Neural progenitor cell (in vitro differentiated cells): Measurements from ENCODE around the gene PRKD1. TPM values are rescaled to one million over a fixed set of nuclear protein-coding genes. Genes with fewer than 3 reads are reported as not detected.

Experiments
- DNase-seq: peaks from one replicate; pipeline ENCODE4 v3.0.0-alpha.2; 2016; ENCODE audit warnings: low spot score
- H2AFZ ChIP-seq: fragments of 200-600 bp; sonication (generic); replicated peaks from 2 replicates; pipeline ENCODE4 v1.6.1; 2016; ENCODE audit warnings: antibody characterized with exemption
- H3F3A ChIP-seq: fragments of 200-600 bp; sonication (generic); 2 replicates; pipeline ENCODE4 v1.6.1; 2016; ENCODE audit warnings: antibody characterized with exemption, low read depth
- H3K27ac ChIP-seq: fragments of 200-600 bp; sonication (generic); 2 replicates; pipeline ENCODE4 v1.5.1; 2016; ENCODE audit warnings: mild to moderate bottlenecking
- H3K27me3 ChIP-seq: fragments of 200-600 bp; sonication (generic); 2 replicates; pipeline ENCODE4 v1.6.1; 2016; ENCODE audit warnings: mild to moderate bottlenecking, moderate library complexity
- H3K36me3 ChIP-seq: fragments of 200-600 bp; sonication (generic); 2 replicates; pipeline ENCODE4 v1.5.1; 2016
- H3K4me1 ChIP-seq: fragments of 200-600 bp; sonication (generic); 2 replicates; pipeline ENCODE4 v1.6.1; 2016; ENCODE audit warnings: mixed run types
- H3K4me2 ChIP-seq: fragments of 200-600 bp; sonication (generic); 2 replicates; pipeline ENCODE4 v1.6.1; 2016
- H3K4me3 ChIP-seq: fragments of 200-600 bp; sonication (generic); 2 replicates; pipeline ENCODE4 v1.5.1; 2016
- H3K79me2 ChIP-seq: fragments of 200-600 bp; sonication (generic); 2 replicates; pipeline ENCODE4 v1.6.1; 2016; ENCODE audit warnings: low read depth
- H3K9ac ChIP-seq: fragments of 200-600 bp; sonication (generic); 2 replicates; pipeline ENCODE4 v1.6.1; 2016
- H3K9me3 ChIP-seq: fragments of 200-600 bp; sonication (generic); 2 replicates; pipeline ENCODE4 v1.5.1; 2016; ENCODE audit warnings: low read depth
- H4K20me1 ChIP-seq: fragments of 200-600 bp; sonication (generic); 2 replicates; pipeline ENCODE4 v1.6.1; 2016; ENCODE audit warnings: low read depth
- H3K27ac Mint-ChIP-seq: 3 replicates; pipeline ENCODE4 v1.8.0; 2021; ENCODE audit warnings: mixed read lengths
- H3K27me3 Mint-ChIP-seq: 2 replicates; pipeline ENCODE4 v1.8.0; 2022; ENCODE audit warnings: low read depth, mild to moderate bottlenecking, inconsistent platforms, moderate library complexity, mixed read lengths; ENCODE audit not compliant: insufficient read depth
- H3K36me3 Mint-ChIP-seq: 3 replicates; pipeline ENCODE4 v1.8.0; 2021; ENCODE audit warnings: mixed read lengths
- H3K4me1 Mint-ChIP-seq: 3 replicates; pipeline ENCODE4 v1.8.0; 2021; ENCODE audit warnings: mixed read lengths
- H3K4me3 Mint-ChIP-seq: 3 replicates; pipeline ENCODE4 v1.8.0; 2021; ENCODE audit warnings: mild to moderate bottlenecking, moderate library complexity, mixed read lengths
- H3K9me3 Mint-ChIP-seq: 3 replicates; pipeline ENCODE4 v1.8.0; 2020; ENCODE audit warnings: mixed read lengths
- CTCF ChIP-seq: fragments of 200-600 bp; sonication (generic); IDR thresholded peaks from 2 replicates; pipeline ENCODE4 v1.5.1; 2017; ENCODE audit warnings: antibody characterized with exemption, mild to moderate bottlenecking
- EZH2 ChIP-seq: fragments of 200-600 bp; sonication (generic); IDR thresholded peaks from 2 replicates; pipeline ENCODE4 v1.6.1; 2017; ENCODE audit warnings: antibody characterized with exemption, mild to moderate bottlenecking, moderate library complexity
- EZH2phosphoT487 ChIP-seq: fragments of 200-600 bp; sonication (generic); IDR thresholded peaks from 2 replicates; pipeline ENCODE4 v1.6.1; 2017; ENCODE audit warnings: antibody characterized with exemption
- total RNA-seq: library from RNA; depleted of rRNA; stranded (reverse); fragments of >200 nt; gene quantifications from 2 replicates; pipeline ENCODE4 v1.2.3, GENCODE V29; 2015; ENCODE audit warnings: low replicate concordance

Gene PRKD1
- total RNA-seq, 1 donor from 2014 or later, result 8.7 TPM

GRCh38 chr14:29579838-29580237 is 347.8 kb downstream of the PRKD1 start:
- Mint-ChIP-seq H3K4me3 (no peak overlapping the region), H3K27ac (no peak overlapping the region), H3K27me3 (no peaks in the 10 kb centered on the region), H3K36me3 (no peaks in the 10 kb centered on the region), H3K4me1 (peaks cover 16% of the 10 kb centered on the region), H3K9me3 (no peaks in the 10 kb centered on the region)
- Histone ChIP-seq H3K9me3 (no peaks in the 10 kb centered on the region), H3K36me3 (no peaks in the 10 kb centered on the region), H3K27ac (no peak overlapping the region), H3K79me2 (no peaks in the 10 kb centered on the region), H3K9ac (no peak overlapping the region), H2AFZ (no peak overlapping the region), H4K20me1 (no peaks in the 10 kb centered on the region), H3K4me1 (peaks cover 4% of the 10 kb centered on the region), H3K4me2 (no peak overlapping the region), H3K4me3 (no peak overlapping the region), H3F3A (no peaks in the 10 kb centered on the region), H3K27me3 (no peaks in the 10 kb centered on the region)
- TF ChIP-seq EZH2, result no peak
- TF ChIP-seq CTCF, result no peak
- TF ChIP-seq EZH2phosphoT487, result no peak
- DNase-seq, result no peak

- H3K4me3 Mint-ChIP-seq, result no peak overlapping the region
- no peak overlapping the region for H3K4me3 ChIP-seq
- H3K9me3 ChIP-seq, result no peaks in the 10 kb centered on the region
- no peak overlapping the region for H3K27ac ChIP-seq
- H3K79me2 ChIP-seq, result no peaks in the 10 kb centered on the region
- no peak overlapping the region for H3K27ac Mint-ChIP-seq
- no peaks in the 10 kb centered on the region for H3K27me3 ChIP-seq
- H3K36me3 Mint-ChIP-seq, result no peaks in the 10 kb centered on the region
- H3K9me3 Mint-ChIP-seq, result peaks cover 8% of the 10 kb centered on the region
- no peaks in the 10 kb centered on the region for H3F3A ChIP-seq
- H3K27me3 Mint-ChIP-seq, result no peaks in the 10 kb centered on the region
- H3K36me3 ChIP-seq, result no peaks in the 10 kb centered on the region
- TF ChIP-seq EZH2phosphoT487 (no peak), EZH2 (no peak), CTCF (no peak)
- no peaks in the 10 kb centered on the region for H3K4me1 Mint-ChIP-seq
- H4K20me1 ChIP-seq, result no peaks in the 10 kb centered on the region
- H3K4me1 ChIP-seq, result peaks cover 4% of the 10 kb centered on the region
- no peak overlapping the region for H2AFZ ChIP-seq
- DNase-seq, result no peak
- no peak overlapping the region for H3K4me2 ChIP-seq
- no peak overlapping the region for H3K9ac ChIP-seq
These were observed 350.7 kb downstream of the PRKD1 start for GRCh38 chr14:29576927-29577326.

GRCh38 chr14:29569194-29569593 is 358.5 kb downstream of the PRKD1 start:
- Mint-ChIP-seq H3K36me3 (no peaks in the 10 kb centered on the region), H3K9me3 (peaks cover 25% of the 10 kb centered on the region), H3K27ac (no peak overlapping the region), H3K4me1 (no peaks in the 10 kb centered on the region), H3K27me3 (no peaks in the 10 kb centered on the region), H3K4me3 (no peak overlapping the region)
- H3K4me2 ChIP-seq, result no peak overlapping the region
- no peaks in the 10 kb centered on the region for H4K20me1 ChIP-seq
- no peaks in the 10 kb centered on the region for H3K27me3 ChIP-seq
- TF ChIP-seq CTCF (no peak), EZH2phosphoT487 (no peak), EZH2 (no peak)
- no peak for DNase-seq
- H2AFZ ChIP-seq, result no peak overlapping the region
- H3K36me3 ChIP-seq, result no peaks in the 10 kb centered on the region
- H3F3A ChIP-seq, result no peaks in the 10 kb centered on the region
- no peaks in the 10 kb centered on the region for H3K9me3 ChIP-seq
- H3K9ac ChIP-seq, result no peak overlapping the region
- H3K4me1 ChIP-seq, result peaks cover 4% of the 10 kb centered on the region
- no peaks in the 10 kb centered on the region for H3K79me2 ChIP-seq
- H3K27ac ChIP-seq, result no peak overlapping the region
- no peak overlapping the region for H3K4me3 ChIP-seq

- Histone ChIP-seq H3F3A (no peaks in the 10 kb centered on the region), H3K4me1 (no peaks in the 10 kb centered on the region), H3K79me2 (no peaks in the 10 kb centered on the region), H3K36me3 (no peaks in the 10 kb centered on the region), H4K20me1 (no peaks in the 10 kb centered on the region), H3K4me3 (no peak overlapping the region), H3K9ac (no peak overlapping the region), H3K27ac (no peak overlapping the region), H2AFZ (no peak overlapping the region), H3K4me2 (no peak overlapping the region), H3K27me3 (no peaks in the 10 kb centered on the region), H3K9me3 (no peaks in the 10 kb centered on the region)
- TF ChIP-seq EZH2 (no peak), EZH2phosphoT487 (no peak), CTCF (no peak)
- Mint-ChIP-seq H3K27me3 (no peaks in the 10 kb centered on the region), H3K4me3 (no peak overlapping the region), H3K36me3 (no peaks in the 10 kb centered on the region), H3K9me3 (peaks cover 18% of the 10 kb centered on the region), H3K27ac (no peak overlapping the region), H3K4me1 (no peaks in the 10 kb centered on the region)
- DNase-seq, result no peak
These were observed 361.5 kb downstream of the PRKD1 start for GRCh38 chr14:29566194-29566593.
